Measurements from ENCODE around the gene PCDHGA7.

DNA sequence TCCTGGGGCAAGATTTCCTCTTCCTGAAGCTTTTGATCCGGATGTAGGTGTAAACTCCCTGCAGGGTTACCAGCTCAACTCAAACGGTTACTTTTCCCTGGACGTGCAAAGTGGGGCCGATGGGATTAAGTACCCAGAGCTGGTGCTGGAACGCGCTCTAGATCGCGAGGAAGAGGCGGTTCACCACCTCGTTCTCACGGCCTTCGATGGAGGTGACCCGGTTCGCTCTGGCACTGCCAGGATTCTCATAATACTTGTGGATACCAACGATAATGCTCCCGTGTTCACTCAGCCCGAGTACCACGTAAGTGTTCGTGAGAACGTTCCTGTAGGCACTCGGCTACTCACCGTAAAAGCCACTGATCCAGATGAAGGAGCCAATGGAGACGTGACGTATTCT is 26.9 kb upstream of the PCDHGA7 start:
- TF ChIP-seq POLR2A (IDR thresholded peaks at IDR 0.05), result no peak
- TF ChIP-seq CTCF (IDR thresholded peaks at IDR 0.05), result no peak

Data from thyroid gland (tissue), 4 donors.